ENCODE data around the gene RORB. TPM values are rescaled to one million over a fixed set of nuclear protein-coding genes. Genes with fewer than 3 reads are reported as not detected.

RORB gene
- total RNA-seq, 1 donor from 2014 or later, result 0.11 TPM

DNA sequence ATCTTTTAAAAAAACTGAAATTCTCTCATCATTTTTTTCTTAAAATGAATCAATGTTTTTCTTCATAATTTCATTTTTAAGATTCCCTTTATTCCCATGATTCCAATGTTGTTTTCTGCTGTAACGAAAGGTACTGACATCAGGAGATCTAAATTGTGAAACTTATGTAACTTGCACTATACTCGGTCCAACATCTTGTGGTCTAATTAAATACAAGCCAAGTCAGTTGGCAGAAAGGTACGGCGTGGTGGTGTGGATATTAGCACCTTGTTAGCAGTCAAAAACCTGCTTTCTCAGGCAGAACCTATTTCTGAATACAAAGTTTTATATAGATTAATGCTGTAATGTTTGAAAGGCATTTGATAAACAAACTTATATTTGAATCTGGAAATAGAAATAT is 20.1 kb downstream of the RORB start:
- Mint-ChIP-seq H3K4me3 (ENCODE audit: unreplicated experiment) (no peak overlapping the region), H3K36me3 (ENCODE audit: low read depth, unreplicated experiment) (no peaks in the 10 kb centered on the region), H3K27ac (ENCODE audit: unreplicated experiment) (no peak overlapping the region), H3K4me1 (ENCODE audit: low read depth, unreplicated experiment) (no peaks in the 10 kb centered on the region), H3K27me3 (ENCODE audit: low read depth, unreplicated experiment) (peaks cover 1% of the 10 kb centered on the region), H3K9me3 (ENCODE audit: unreplicated experiment) (no peaks in the 10 kb centered on the region)
- no peak for FAIRE-seq
- Histone ChIP-seq H3K27ac (ENCODE audit: low read depth, low read length) (no peak overlapping the region), H2AFZ (ENCODE audit: low read depth, low read length) (no peak overlapping the region), H4K20me1 (ENCODE audit: insufficient read depth, low read length) (no peaks in the 10 kb centered on the region), H3K9ac (ENCODE audit: low read length) (no peak overlapping the region), H3K79me2 (ENCODE audit: insufficient read depth, low read length) (no peaks in the 10 kb centered on the region), H3K9me3 (ENCODE audit: insufficient read depth, low read depth, low read length) (no peaks in the 10 kb centered on the region), H3K36me3 (ENCODE audit: insufficient read depth, low read length) (no peaks in the 10 kb centered on the region), H3K4me3 (ENCODE audit: insufficient read depth, low read depth, low read length) (no peak overlapping the region), H3K4me2 (ENCODE audit: low read length) (no peak overlapping the region), H3K27me3 (ENCODE audit: insufficient read depth, low read length) (no peaks in the 10 kb centered on the region), H3K4me1 (ENCODE audit: insufficient read depth, low read length) (peaks cover 8% of the 10 kb centered on the region)
- no peak for TF ChIP-seq EZH2 (IDR thresholded peaks at IDR 0.05; ENCODE audit: insufficient read depth, low read length)
- TF ChIP-seq, protein P1, sequence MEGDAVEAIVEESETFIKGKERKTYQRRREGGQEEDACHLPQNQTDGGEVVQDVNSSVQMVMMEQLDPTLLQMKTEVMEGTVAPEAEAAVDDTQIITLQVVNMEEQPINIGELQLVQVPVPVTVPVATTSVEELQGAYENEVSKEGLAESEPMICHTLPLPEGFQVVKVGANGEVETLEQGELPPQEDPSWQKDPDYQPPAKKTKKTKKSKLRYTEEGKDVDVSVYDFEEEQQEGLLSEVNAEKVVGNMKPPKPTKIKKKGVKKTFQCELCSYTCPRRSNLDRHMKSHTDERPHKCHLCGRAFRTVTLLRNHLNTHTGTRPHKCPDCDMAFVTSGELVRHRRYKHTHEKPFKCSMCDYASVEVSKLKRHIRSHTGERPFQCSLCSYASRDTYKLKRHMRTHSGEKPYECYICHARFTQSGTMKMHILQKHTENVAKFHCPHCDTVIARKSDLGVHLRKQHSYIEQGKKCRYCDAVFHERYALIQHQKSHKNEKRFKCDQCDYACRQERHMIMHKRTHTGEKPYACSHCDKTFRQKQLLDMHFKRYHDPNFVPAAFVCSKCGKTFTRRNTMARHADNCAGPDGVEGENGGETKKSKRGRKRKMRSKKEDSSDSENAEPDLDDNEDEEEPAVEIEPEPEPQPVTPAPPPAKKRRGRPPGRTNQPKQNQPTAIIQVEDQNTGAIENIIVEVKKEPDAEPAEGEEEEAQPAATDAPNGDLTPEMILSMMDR (IDR thresholded peaks at IDR 0.05; ENCODE audit: insufficient read depth, low read depth, low read length), result no peak
- DNase-seq (ENCODE audit: low read depth), result no peak

DNA sequence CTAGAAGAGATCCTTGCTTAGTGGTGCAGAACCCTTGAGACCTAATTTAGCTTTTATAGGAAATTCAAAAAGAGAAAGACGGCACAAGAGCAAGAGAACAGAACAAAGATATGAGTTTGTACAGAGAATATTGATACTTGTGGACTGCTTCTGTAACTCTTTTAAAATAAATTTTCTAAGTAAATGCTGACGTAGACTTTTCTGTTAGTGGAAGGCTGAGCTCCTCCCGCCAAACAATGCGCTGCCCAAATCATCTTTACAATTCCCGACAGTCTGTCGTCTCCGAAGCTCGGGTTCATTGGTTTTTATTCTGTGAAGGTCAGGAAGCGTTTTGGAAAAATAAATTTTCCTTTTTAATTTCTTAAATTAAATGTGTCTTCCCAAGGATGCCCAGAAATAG is 22.3 kb downstream of the RORB start:
- Histone ChIP-seq H2AFZ (ENCODE audit: low read depth, low read length) (no peak overlapping the region), H3K9me3 (ENCODE audit: insufficient read depth, low read depth, low read length) (no peaks in the 10 kb centered on the region), H3K4me2 (ENCODE audit: low read length) (no peak overlapping the region), H3K27ac (ENCODE audit: low read depth, low read length) (no peak overlapping the region), H3K9ac (ENCODE audit: low read length) (no peak overlapping the region), H3K4me3 (ENCODE audit: insufficient read depth, low read depth, low read length) (no peak overlapping the region), H3K79me2 (ENCODE audit: insufficient read depth, low read length) (no peaks in the 10 kb centered on the region), H3K36me3 (ENCODE audit: insufficient read depth, low read length) (no peaks in the 10 kb centered on the region), H3K27me3 (ENCODE audit: insufficient read depth, low read length) (no peaks in the 10 kb centered on the region), H4K20me1 (ENCODE audit: insufficient read depth, low read length) (no peaks in the 10 kb centered on the region), H3K4me1 (ENCODE audit: insufficient read depth, low read length) (peaks cover 8% of the 10 kb centered on the region)
- TF ChIP-seq, protein P1 (IDR thresholded peaks at IDR 0.05; ENCODE audit: insufficient read depth, low read depth, low read length), result no peak
- no peak for TF ChIP-seq EZH2 (IDR thresholded peaks at IDR 0.05; ENCODE audit: insufficient read depth, low read length)
- DNase-seq (ENCODE audit: low read depth) (no peak), FAIRE-seq (no peak)
- peaks cover 1% of the 10 kb centered on the region for H3K27me3 Mint-ChIP-seq (ENCODE audit: low read depth, unreplicated experiment)
- no peaks in the 10 kb centered on the region for H3K36me3 Mint-ChIP-seq (ENCODE audit: low read depth, unreplicated experiment)
- no peaks in the 10 kb centered on the region for H3K4me1 Mint-ChIP-seq (ENCODE audit: low read depth, unreplicated experiment)
- no peak overlapping the region for H3K4me3 Mint-ChIP-seq (ENCODE audit: unreplicated experiment)
- H3K9me3 Mint-ChIP-seq (ENCODE audit: unreplicated experiment), result no peaks in the 10 kb centered on the region
- H3K27ac Mint-ChIP-seq (ENCODE audit: unreplicated experiment), result no peak overlapping the region

DNA sequence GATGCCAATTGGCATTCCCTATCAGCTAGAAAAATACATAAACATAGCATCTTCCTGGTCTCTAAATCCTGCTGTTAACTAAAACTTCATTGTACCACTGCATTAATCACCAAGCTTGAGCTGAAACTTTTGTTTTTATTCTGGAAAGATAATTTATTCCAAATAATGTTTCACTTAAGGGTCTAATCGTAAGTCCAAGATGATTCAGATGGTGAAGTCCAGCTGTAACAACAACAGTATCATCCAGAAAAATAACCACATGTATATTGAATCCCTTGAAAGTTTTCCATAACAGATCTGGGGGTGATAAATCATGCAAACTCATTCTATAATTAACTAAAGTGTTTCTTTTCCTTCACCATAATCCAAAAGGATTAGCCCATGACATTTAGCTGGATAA is 23.9 kb downstream of the RORB start:
- FAIRE-seq (no peak), DNase-seq (ENCODE audit: low read depth) (peak; percentile 94)
- no peaks in the 10 kb centered on the region for H3K9me3 Mint-ChIP-seq (ENCODE audit: unreplicated experiment)
- H3K9ac ChIP-seq (ENCODE audit: low read length), result no peak overlapping the region
- peaks cover 8% of the 10 kb centered on the region for H3K4me1 ChIP-seq (ENCODE audit: insufficient read depth, low read length)
- peak overlapping the region; percentile 33 for H3K4me2 ChIP-seq (ENCODE audit: low read length)
- TF ChIP-seq EZH2 (IDR thresholded peaks at IDR 0.05; ENCODE audit: insufficient read depth, low read length), result no peak
- TF ChIP-seq, protein P1 (IDR thresholded peaks at IDR 0.05; ENCODE audit: insufficient read depth, low read depth, low read length), result no peak
- no peaks in the 10 kb centered on the region for H3K9me3 ChIP-seq (ENCODE audit: insufficient read depth, low read depth, low read length)
- H3K4me3 ChIP-seq (ENCODE audit: insufficient read depth, low read depth, low read length), result no peak overlapping the region
- no peaks in the 10 kb centered on the region for H4K20me1 ChIP-seq (ENCODE audit: insufficient read depth, low read length)
- no peaks in the 10 kb centered on the region for H3K36me3 Mint-ChIP-seq (ENCODE audit: low read depth, unreplicated experiment)
- H3K4me3 Mint-ChIP-seq (ENCODE audit: unreplicated experiment), result no peak overlapping the region
- H3K27me3 ChIP-seq (ENCODE audit: insufficient read depth, low read length), result no peaks in the 10 kb centered on the region
- H3K4me1 Mint-ChIP-seq (ENCODE audit: low read depth, unreplicated experiment), result no peaks in the 10 kb centered on the region
- H3K27me3 Mint-ChIP-seq (ENCODE audit: low read depth, unreplicated experiment), result peaks cover 1% of the 10 kb centered on the region
- H3K27ac Mint-ChIP-seq (ENCODE audit: unreplicated experiment), result no peak overlapping the region
- no peaks in the 10 kb centered on the region for H3K36me3 ChIP-seq (ENCODE audit: insufficient read depth, low read length)
- no peaks in the 10 kb centered on the region for H3K79me2 ChIP-seq (ENCODE audit: insufficient read depth, low read length)
- peak overlapping the region; percentile 22 for H3K27ac ChIP-seq (ENCODE audit: low read depth, low read length)
- H2AFZ ChIP-seq (ENCODE audit: low read depth, low read length), result no peak overlapping the region

All from astrocyte (in vitro differentiated cells and primary cell).